ENCODE data around the gene TNFAIP8L3. TPM values are rescaled to one million over a fixed set of nuclear protein-coding genes. Genes with fewer than 3 reads are reported as not detected.

Gene TNFAIP8L3
- total and polyA plus RNA-seq, 10 donors: 6.5 to 35.8 (median 20.8) TPM

DNA sequence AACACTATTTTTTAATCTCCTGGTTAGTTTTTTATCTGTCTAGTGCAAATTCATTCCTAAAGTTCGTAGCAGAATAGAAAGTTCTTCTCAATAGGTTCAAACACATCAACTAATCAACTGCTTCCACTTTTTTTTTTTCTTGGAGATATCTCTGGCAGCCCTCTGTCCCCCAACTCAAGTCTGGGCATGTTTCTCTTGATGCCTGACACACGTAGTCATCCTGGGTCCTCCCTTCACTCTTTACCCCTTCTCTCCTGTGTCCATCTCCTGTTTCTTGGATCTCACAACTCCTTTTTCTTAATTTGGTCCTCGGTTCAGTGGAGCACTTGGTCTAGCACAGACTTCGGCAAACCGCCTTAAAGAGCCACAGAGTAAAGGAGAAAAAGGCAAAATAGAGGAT is 14.4 kb downstream of the TNFAIP8L3 start:
- Histone ChIP-seq H3K4me1 (peaks cover 0 to 35% (median 24%) of the 10 kb centered on the region in 6 donors), H3K4me3 (no peak overlapping the region), H3K27me3 (replicated peaks in 1 of 7) (peaks cover 0 to 6% (median 0%) of the 10 kb centered on the region in 7 donors), H3K27ac (no peak overlapping the region), H3K9me3 (no peaks in the 10 kb centered on the region), H3K36me3 (no peaks in the 10 kb centered on the region)
- intact Hi-C loops (cut with DNase I; ENCODE audit: low total_unique reads): no loop called here
- no peak for DNase-seq
- 81 to 95% (median 89%) methylated on average over 5 of the region's 5 CpGs for WGBS, 5 donors
- no peak for TF ChIP-seq POLR2AphosphoS5 (IDR thresholded peaks at IDR 0.05)
- no peak for TF ChIP-seq POLR2A (IDR thresholded peaks at IDR 0.05)
- TF ChIP-seq, protein P1, sequence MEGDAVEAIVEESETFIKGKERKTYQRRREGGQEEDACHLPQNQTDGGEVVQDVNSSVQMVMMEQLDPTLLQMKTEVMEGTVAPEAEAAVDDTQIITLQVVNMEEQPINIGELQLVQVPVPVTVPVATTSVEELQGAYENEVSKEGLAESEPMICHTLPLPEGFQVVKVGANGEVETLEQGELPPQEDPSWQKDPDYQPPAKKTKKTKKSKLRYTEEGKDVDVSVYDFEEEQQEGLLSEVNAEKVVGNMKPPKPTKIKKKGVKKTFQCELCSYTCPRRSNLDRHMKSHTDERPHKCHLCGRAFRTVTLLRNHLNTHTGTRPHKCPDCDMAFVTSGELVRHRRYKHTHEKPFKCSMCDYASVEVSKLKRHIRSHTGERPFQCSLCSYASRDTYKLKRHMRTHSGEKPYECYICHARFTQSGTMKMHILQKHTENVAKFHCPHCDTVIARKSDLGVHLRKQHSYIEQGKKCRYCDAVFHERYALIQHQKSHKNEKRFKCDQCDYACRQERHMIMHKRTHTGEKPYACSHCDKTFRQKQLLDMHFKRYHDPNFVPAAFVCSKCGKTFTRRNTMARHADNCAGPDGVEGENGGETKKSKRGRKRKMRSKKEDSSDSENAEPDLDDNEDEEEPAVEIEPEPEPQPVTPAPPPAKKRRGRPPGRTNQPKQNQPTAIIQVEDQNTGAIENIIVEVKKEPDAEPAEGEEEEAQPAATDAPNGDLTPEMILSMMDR (IDR thresholded peaks at IDR 0.05 in 8 of 11, conservative IDR thresholded peaks at IDR 0.05 in 3 of 11): no peak

DNA sequence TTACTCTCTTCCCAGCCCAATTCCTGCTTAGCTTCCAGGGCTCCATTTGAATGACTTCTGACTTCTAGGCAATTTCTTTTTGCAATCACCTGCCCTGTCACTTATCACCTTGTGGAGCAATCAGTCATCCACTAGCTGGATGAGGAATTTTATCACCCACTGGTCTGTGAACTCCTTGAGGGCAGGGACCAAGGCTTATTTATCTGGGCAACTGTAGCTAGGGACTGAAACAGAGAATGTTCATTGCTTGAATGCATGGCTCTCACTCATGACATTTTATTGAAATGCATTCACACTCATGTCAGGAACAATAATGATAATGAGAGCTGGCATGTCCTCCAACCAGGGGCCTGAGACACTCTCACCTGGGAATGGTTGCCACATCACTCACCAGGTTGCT is 15.5 kb downstream of the TNFAIP8L3 start:
- no peak for DNase-seq
- no peaks in the 10 kb centered on the region for H3K36me3 ChIP-seq
- H3K9me3 ChIP-seq: no peaks in the 10 kb centered on the region
- TF ChIP-seq POLR2AphosphoS5 (IDR thresholded peaks at IDR 0.05) (no peak), POLR2A (IDR thresholded peaks at IDR 0.05) (no peak)
- TF ChIP-seq, protein P1 (IDR thresholded peaks at IDR 0.05 in 8 of 11, conservative IDR thresholded peaks at IDR 0.05 in 3 of 11): no peak
- intact Hi-C loops (cut with DNase I; ENCODE audit: low total_unique reads): no loop called here
- peaks cover 0 to 33% (median 24%) of the 10 kb centered on the region in 6 donors for H3K4me1 ChIP-seq
- peak overlapping the region in 2 of 8 donors; percentile 86 to 87 for H3K27ac ChIP-seq
- H3K27me3 ChIP-seq (replicated peaks in 1 of 7): peaks cover 0 to 6% (median 0%) of the 10 kb centered on the region in 7 donors
- no peak overlapping the region for H3K4me3 ChIP-seq

DNA sequence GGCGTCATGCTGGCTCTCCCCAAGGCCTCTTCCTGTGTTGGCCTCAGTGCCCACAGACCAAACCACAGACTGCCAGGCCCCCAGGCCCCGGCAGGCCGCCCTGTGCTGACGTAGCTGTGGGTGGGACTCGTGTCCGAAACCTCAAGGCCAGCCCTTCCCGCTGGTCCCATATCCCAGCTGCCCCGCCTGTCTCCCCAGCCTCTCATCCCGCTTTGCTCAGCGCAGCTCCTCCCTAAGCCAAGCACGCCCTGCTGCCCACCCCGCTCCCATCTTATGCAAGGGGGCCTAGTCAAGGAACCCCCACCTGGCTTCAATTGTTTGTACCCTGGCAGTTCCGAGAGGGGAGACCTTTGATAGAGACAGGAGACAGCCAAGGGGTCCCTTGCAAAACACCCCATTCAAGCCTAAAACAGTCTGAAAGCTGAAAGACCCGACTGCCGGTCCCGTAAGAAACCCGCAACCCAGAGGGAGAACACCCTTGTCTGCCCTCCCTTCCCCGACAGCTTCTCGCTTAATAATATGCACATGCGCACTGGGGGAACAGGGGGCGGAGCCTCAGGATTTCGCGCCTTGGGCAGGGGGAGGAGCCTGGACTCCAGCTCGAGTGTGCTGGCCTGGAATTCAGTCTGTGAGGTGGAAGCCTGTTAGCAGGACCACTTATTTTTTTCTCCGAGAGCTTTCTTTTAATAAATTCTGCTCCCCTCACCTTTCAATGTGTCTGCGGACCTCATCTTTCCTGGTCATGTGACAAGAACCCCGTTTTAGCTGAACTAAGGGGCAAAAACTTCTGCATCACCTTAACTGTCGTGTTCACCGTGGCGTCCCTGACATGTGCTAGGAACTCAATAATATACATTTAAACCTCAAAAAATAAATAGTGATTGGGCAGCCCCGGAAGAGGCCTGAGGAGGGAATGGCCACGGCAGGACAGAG is 17.2 kb downstream of the TNFAIP8L3 start:
- peaks cover 0 to 33% (median 24%) of the 10 kb centered on the region in 6 donors for H3K4me1 ChIP-seq
- intact Hi-C loops (cut with DNase I; ENCODE audit: low total_unique reads): no loop called here
- peak overlapping the region; percentile 58 to 90 (median 86) for H3K27ac ChIP-seq
- DNase-seq: peak; percentile 91
- TF ChIP-seq, protein P1 (IDR thresholded peaks at IDR 0.05 in 8 of 11, conservative IDR thresholded peaks at IDR 0.05 in 3 of 11): no peak
- TF ChIP-seq POLR2A (IDR thresholded peaks at IDR 0.05): peak in 1 of 3 donors; percentile 29
- peak; percentile 79 to 84 (median 83) for TF ChIP-seq POLR2AphosphoS5 (IDR thresholded peaks at IDR 0.05)
- whole genome bisulfite sequencing, 5 donors: 28 to 46% (median 33%) methylated on average over 32 of the region's 32 CpGs
- H3K9me3 ChIP-seq: no peaks in the 10 kb centered on the region
- no peaks in the 10 kb centered on the region for H3K36me3 ChIP-seq
- peak overlapping the region in 7 of 8 donors; percentile 8 to 65 (median 29) for H3K4me3 ChIP-seq
- H3K27me3 ChIP-seq (replicated peaks in 1 of 7): peaks cover 0 to 6% (median 0%) of the 10 kb centered on the region in 7 donors
